OCI-LY1 (cell line): ENCODE results near the gene TMEM60.

ENCODE experiments used
- H2AFZ ChIP-seq: fragments of 200-600 bp; sonication (generic), shearing (Covaris generic); 2 replicates; pipeline ENCODE4 v1.6.0; 2014; ENCODE audit warnings: antibody characterized with exemption, mild to moderate bottlenecking, low read length
- H3F3A ChIP-seq: fragments of 200-600 bp; sonication (generic), shearing (Covaris generic); 2 replicates; pipeline ENCODE4 v1.6.0; 2014; ENCODE audit warnings: mild to moderate bottlenecking, antibody characterized with exemption, low read length, moderate library complexity; ENCODE audit not compliant: insufficient read depth
- H3K27ac ChIP-seq: fragments of 200-600 bp; sonication (generic); 2 replicates; pipeline ENCODE4 v1.5.1; 2014; ENCODE audit warnings: low read length, mixed run types, mild to moderate bottlenecking, low read depth; ENCODE audit not compliant: poor library complexity, severe bottlenecking
- H3K27me3 ChIP-seq: fragments of 200-600 bp; sonication (generic); 2 replicates; pipeline ENCODE4 v1.6.0; 2014; ENCODE audit warnings: antibody characterized with exemption, mild to moderate bottlenecking, low read length, moderate library complexity; ENCODE audit not compliant: insufficient read depth
- H3K36me3 ChIP-seq: fragments of 200-600 bp; sonication (generic); 2 replicates; pipeline ENCODE4 v1.6.1; 2014; ENCODE audit warnings: mild to moderate bottlenecking, antibody characterized with exemption, low read length, moderate library complexity, mixed read lengths; ENCODE audit not compliant: insufficient read depth
- H3K4me1 ChIP-seq: fragments of 200-600 bp; sonication (generic); 2 replicates; pipeline ENCODE4 v1.5.1; 2014; ENCODE audit warnings: mild to moderate bottlenecking, low read length, moderate library complexity; ENCODE audit not compliant: insufficient read depth, severe bottlenecking
- H3K4me2 ChIP-seq: fragments of 200-600 bp; sonication (generic), shearing (Covaris generic); 2 replicates; pipeline ENCODE4 v1.6.1; 2014; ENCODE audit warnings: low read length
- H3K4me3 ChIP-seq: fragments of 200-600 bp; sonication (generic); 2 replicates; pipeline ENCODE4 v1.5.1; 2014; ENCODE audit warnings: low read length, low read depth, mild to moderate bottlenecking, mixed read lengths; ENCODE audit not compliant: poor library complexity, severe bottlenecking
- H3K79me2 ChIP-seq: fragments of 200-600 bp; shearing (Covaris generic); 2 replicates; pipeline ENCODE4 v1.6.1; 2016; ENCODE audit warnings: mixed run types, low read length, mixed read lengths; ENCODE audit not compliant: insufficient read depth
- H3K9ac ChIP-seq: fragments of 200-600 bp; sonication (generic), shearing (Covaris generic); 2 replicates; pipeline ENCODE4 v1.6.1; 2014; ENCODE audit warnings: mild to moderate bottlenecking, low read length, mixed read lengths
- H3K9me2 ChIP-seq: fragments of 200-600 bp; sonication (generic), shearing (Covaris generic); 2 replicates; pipeline ENCODE4 v1.6.1; 2014; ENCODE audit warnings: low read depth, mild to moderate bottlenecking, low read length, mixed read lengths
- H3K9me3 ChIP-seq: fragments of 200-600 bp; shearing (Covaris generic); 2 replicates; pipeline ENCODE4 v1.6.1; 2014; ENCODE audit warnings: low read length, mixed read lengths
- H4K20me1 ChIP-seq: fragments of 200-600 bp; sonication (generic), shearing (Covaris generic); 2 replicates; pipeline ENCODE4 v1.6.0; 2016; ENCODE audit warnings: mild to moderate bottlenecking, low read length; ENCODE audit not compliant: insufficient read depth
- CTCF ChIP-seq: fragments of 200-600 bp; sonication (generic), shearing (Covaris generic); IDR thresholded peaks from 2 replicates; pipeline ENCODE4 v1.5.1; 2017; ENCODE audit warnings: mild to moderate bottlenecking, antibody characterized with exemption, low read length, moderate library complexity, mixed read lengths
- EZH2 ChIP-seq: fragments of 200-600 bp; sonication (generic), shearing (Covaris generic); IDR thresholded peaks from 2 replicates; pipeline ENCODE4 v1.8.0; 2017; ENCODE audit warnings: borderline replicate concordance, mixed run types, mild to moderate bottlenecking, antibody characterized with exemption, low read length, moderate library complexity, mixed read lengths

TMEM60 gene

DNA sequence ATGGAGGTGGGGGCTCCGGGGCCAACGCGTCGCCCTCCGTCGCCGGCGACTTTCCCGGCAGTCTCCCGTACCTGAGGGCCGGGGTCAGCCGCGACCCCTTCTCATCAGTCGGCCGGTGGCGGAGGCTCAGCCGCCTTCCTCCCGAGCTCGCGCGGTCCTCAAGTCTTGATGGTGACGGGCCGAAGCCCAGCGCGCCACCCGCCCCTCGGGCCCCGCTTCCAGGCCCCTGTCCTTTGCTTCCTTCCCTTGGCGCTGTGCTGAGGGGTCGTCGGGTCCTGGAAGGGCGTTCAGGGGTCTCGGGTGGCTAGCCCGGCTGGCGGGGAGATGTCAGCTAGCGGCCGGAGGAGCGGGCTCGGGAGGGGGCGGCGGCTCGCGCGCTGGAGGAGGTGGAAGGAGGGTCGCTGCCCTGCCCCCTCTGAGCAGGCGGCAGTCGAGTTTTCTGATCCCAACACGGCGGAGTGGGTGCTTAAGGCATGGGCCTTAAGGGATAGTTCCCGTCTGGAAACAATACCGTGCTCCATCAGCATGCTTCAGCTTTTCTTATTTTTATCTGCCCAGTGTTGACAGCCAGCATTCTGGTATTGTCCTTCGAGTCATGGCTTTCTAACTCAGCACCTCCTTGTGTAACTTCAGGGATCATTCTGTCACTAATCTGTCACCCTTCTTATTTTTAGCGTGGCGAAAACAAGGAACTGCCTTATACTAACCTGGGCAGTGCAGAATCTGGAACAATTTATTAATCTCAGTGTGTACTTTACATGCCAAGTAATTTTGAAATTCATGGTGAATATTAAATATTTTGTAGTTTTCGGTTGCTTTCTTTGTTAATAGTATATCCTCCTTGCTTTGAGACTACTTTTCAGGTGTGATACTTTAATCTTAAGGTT, 1.1 kb upstream of the TMEM60 start:
- peak overlapping the region; percentile 93 for H3K4me2 ChIP-seq
- no peak; the same call in 1 of the 2 replicates for TF ChIP-seq CTCF
- TF ChIP-seq EZH2 = no peak
- no peaks in the 10 kb centered on the region for H3K9me3 ChIP-seq
- no peaks in the 10 kb centered on the region for H3F3A ChIP-seq
- H3K79me2 ChIP-seq = peaks cover 73% of the 10 kb centered on the region
- no peak overlapping the region for H2AFZ ChIP-seq
- H3K36me3 ChIP-seq = peaks cover 6% of the 10 kb centered on the region; the same call in 1 of the 2 replicates
- H3K4me1 ChIP-seq = peaks cover 51% of the 10 kb centered on the region
- H3K9ac ChIP-seq = peak overlapping the region; percentile 82
- no peaks in the 10 kb centered on the region for H3K27me3 ChIP-seq
- H3K9me2 ChIP-seq = no peaks in the 10 kb centered on the region
- H3K4me3 ChIP-seq = peak overlapping the region; percentile 90
- H3K27ac ChIP-seq = peak overlapping the region; percentile 39
- no peaks in the 10 kb centered on the region for H4K20me1 ChIP-seq

DNA sequence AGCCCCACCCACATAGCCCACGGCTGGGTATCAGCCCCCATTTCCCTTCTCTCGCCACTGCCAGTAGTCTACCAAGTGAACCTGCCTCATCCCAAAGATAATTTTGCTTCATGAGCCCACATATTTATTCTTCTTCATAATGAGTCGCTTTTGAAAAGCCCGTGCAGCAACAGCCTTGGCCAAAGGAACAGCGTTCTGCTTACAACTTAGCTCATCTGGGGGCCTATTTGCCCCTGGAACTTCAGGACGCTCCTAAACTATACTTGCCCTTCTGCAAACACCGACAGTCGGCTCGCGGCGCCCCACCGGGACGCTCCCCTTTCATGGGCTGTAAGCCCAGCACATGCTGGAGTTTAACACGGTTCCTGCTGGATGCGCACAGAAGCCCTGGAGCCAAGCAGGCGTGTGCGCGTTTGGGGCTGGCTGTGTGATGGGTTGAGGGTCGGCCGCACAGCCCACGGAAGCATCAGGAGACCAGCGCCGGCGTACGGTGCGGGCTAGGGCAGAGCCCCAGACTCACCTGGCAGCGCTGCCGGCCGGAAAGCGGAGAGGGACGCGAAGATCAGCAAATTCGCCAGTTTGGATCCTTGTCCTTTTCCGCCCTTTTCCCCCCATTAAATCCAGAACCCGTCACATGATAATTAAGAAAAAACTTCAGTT, 370 bp downstream of the TMEM60 start:
- Histone ChIP-seq H3K79me2 (peaks cover 59% of the 10 kb centered on the region), H2AFZ (peak overlapping the region; percentile 3; the same call in 1 of the 2 replicates), H4K20me1 (no peaks in the 10 kb centered on the region)

DNA sequence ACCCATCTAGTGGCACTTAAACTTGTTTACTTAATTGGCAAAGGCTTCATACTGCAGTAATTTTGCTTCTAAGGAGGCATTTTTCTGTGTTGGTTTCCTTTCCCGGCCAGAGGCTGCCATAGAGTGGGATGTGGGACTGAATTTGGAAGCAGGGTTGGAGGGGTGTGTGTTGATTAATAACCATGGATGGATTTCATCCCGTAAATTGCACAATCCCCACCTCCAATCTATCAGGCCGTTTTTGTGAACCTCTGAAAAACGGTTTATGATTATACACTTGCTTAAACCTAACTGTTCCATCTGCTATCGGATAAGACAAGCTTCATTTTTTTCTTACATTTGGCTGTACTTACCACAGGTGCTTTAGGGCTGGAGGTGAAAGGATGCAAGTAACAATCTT, 1.3 kb downstream of the TMEM60 start:
- TF ChIP-seq CTCF (no peak), EZH2 (no peak)
- Histone ChIP-seq H3K4me2 (peak overlapping the region; percentile 96), H3K79me2 (peaks cover 50% of the 10 kb centered on the region), H3K9me2 (no peaks in the 10 kb centered on the region), H3K27ac (peak overlapping the region; percentile 49), H3K27me3 (no peaks in the 10 kb centered on the region), H3K9ac (peak overlapping the region; percentile 89), H3K9me3 (no peaks in the 10 kb centered on the region), H3K4me3 (peak overlapping the region; percentile 90), H4K20me1 (no peaks in the 10 kb centered on the region), H3K4me1 (peaks cover 37% of the 10 kb centered on the region), H2AFZ (no peak overlapping the region), H3F3A (no peaks in the 10 kb centered on the region), H3K36me3 (peaks cover 15% of the 10 kb centered on the region; the same call in 1 of the 2 replicates)

More for the DNA sequence above, 370 bp downstream of the TMEM60 start:
- Histone ChIP-seq H3K4me2 (peak overlapping the region; percentile 96), H3K9me2 (no peaks in the 10 kb centered on the region), H3K9me3 (no peaks in the 10 kb centered on the region), H3K4me1 (peaks cover 44% of the 10 kb centered on the region), H3K9ac (peak overlapping the region; percentile 89), H3F3A (no peaks in the 10 kb centered on the region), H3K4me3 (peak overlapping the region; percentile 90), H3K27me3 (no peaks in the 10 kb centered on the region), H3K27ac (peak overlapping the region; percentile 49), H3K36me3 (peaks cover 15% of the 10 kb centered on the region; the same call in 1 of the 2 replicates)
- TF ChIP-seq CTCF = no peak
